GM12878 (cell line): Measurements from ENCODE around the gene ULK4. TPM values are rescaled to one million over a fixed set of nuclear protein-coding genes. Genes with fewer than 3 reads are reported as not detected.

ENCODE experiments used
- ATAC-seq: fragments of 200-7000 bp; cut with Tn5 transposase; 3 replicates; pipeline ENCODE4 v1.9.1; 2020; ENCODE audit warnings: mild to moderate bottlenecking, moderate library complexity
- BruUV-seq: library from RNA; stranded (reverse); fragments of 400-500 nt; replicated peaks from 2 replicates; lab custom pipeline; 2021; lab: Mats Ljungman, UMichigan
- CTCF ChIA-PET: fragments of 300-600 bp; sonication (Branson Sonifier 250); formaldehyde crosslinking; extraction: SDS; loops from one replicate; lab custom pipeline; 2021; ENCODE audit warnings: inconsistent platforms; lab: Yijun Ruan, JAX
- POLR2A ChIA-PET: fragments of 350-600 bp; formaldehyde crosslinking; extraction: SDS; loops from one replicate; lab custom pipeline; 2021; ENCODE audit warnings: inconsistent platforms; lab: Charles Lee
- RAD21 ChIA-PET: fragments of 300-600 bp; sonication (Branson Sonifier 250); formaldehyde crosslinking; loops from one replicate; lab custom pipeline; 2023; ENCODE audit warnings: antibody characterized with exemption; ENCODE audit not compliant: unreplicated experiment; lab: Charles Lee
- SMC1A ChIA-PET: fragments of 300-600 bp; sonication (Branson Sonifier 250); formaldehyde crosslinking; loops from one replicate; lab custom pipeline; 2023; ENCODE audit not compliant: unreplicated experiment, uncharacterized antibody; lab: Charles Lee
- DNase-seq: peaks from one replicate; pipeline ENCODE4 v3.0.0-alpha.2; 2011; ENCODE audit warnings: low read depth, low spot score
- FAIRE-seq: peaks from 3 replicates; lab custom pipeline; 2011; peaks lifted over from hg19 to GRCh38; lab: Jason Lieb, UNC
- H2AFZ ChIP-seq: 2 replicates; pipeline ENCODE4 v1.6.0; 2011; ENCODE audit warnings: low read depth, low read length, control low read depth; ENCODE audit not compliant: control insufficient read depth
- H3K27ac ChIP-seq: 2 replicates; pipeline ENCODE4 v1.5.1; 2011; ENCODE audit warnings: control low read depth; ENCODE audit not compliant: control insufficient read depth, insufficient read depth
- H3K27me3 ChIP-seq, 2 experiments: replicated peaks in 1 of 2; 2 replicates each; pipeline versions ENCODE4 v1.6.0 to v1.6.1; 2011; ENCODE audit warnings: low read length in 1 of 2; ENCODE audit not compliant: control insufficient read depth in 2 of 2, insufficient read depth in 2 of 2
- H3K36me3 ChIP-seq, 2 experiments: 2 replicates each; pipeline ENCODE4 v1.5.1; 2011; ENCODE audit warnings: low read length in 1 of 2; ENCODE audit not compliant: control insufficient read depth in 2 of 2, insufficient read depth in 2 of 2
- H3K4me1 ChIP-seq: 2 replicates; pipeline ENCODE4 v1.6.1; 2011; ENCODE audit warnings: mild to moderate bottlenecking, low read length, moderate library complexity, mixed read lengths; ENCODE audit not compliant: control insufficient read depth, insufficient read depth
- H3K4me2 ChIP-seq: 2 replicates; pipeline ENCODE4 v1.6.0; 2011; ENCODE audit warnings: control low read depth; ENCODE audit not compliant: control insufficient read depth, insufficient read depth
- H3K4me3 ChIP-seq: fragments of 200-600 bp; sonication (generic); 2 replicates; pipeline ENCODE4 v1.5.1; 2016
- H3K79me2 ChIP-seq: 2 replicates; pipeline ENCODE4 v1.6.0; 2011; ENCODE audit warnings: low read length; ENCODE audit not compliant: control insufficient read depth, insufficient read depth
- H3K9ac ChIP-seq: 2 replicates; pipeline ENCODE4 v1.8.0; 2011; ENCODE audit warnings: low read length, control low read depth, mixed read lengths; ENCODE audit not compliant: control insufficient read depth, insufficient read depth
- H3K9me3 ChIP-seq: replicated peaks from 3 replicates; pipeline ENCODE4 v1.5.1; 2011; ENCODE audit warnings: mild to moderate bottlenecking, low read length; ENCODE audit not compliant: control insufficient read depth, insufficient read depth
- H4K20me1 ChIP-seq: 2 replicates; pipeline ENCODE4 v1.6.0; 2011; ENCODE audit not compliant: control insufficient read depth, insufficient read depth
- ATF2 ChIP-seq: IDR thresholded peaks from 2 replicates; pipeline ENCODE4 v1.6.1; 2012; ENCODE audit warnings: low read length, inconsistent platforms
- CREB1 ChIP-seq: IDR thresholded peaks from 2 replicates; pipeline ENCODE4 v1.6.1; 2012; ENCODE audit warnings: low read depth, mild to moderate bottlenecking, inconsistent platforms
- CREM ChIP-seq: IDR thresholded peaks from 2 replicates; pipeline ENCODE4 v1.6.1; 2014; ENCODE audit warnings: antibody characterized with exemption, low read depth
- MEF2A ChIP-seq: IDR thresholded peaks from 2 replicates; pipeline ENCODE4 v1.6.1; 2011; ENCODE audit warnings: low read depth, mild to moderate bottlenecking, low read length, moderate library complexity; ENCODE audit not compliant: insufficient read depth
- MEF2B ChIP-seq: fragments of 450-650 bp; IDR thresholded peaks from 2 replicates; pipeline ENCODE4 v1.6.1; 2018; ENCODE audit warnings: mild to moderate bottlenecking, moderate library complexity; ENCODE audit not compliant: partially characterized antibody, poor library complexity, severe bottlenecking
- RUNX3 ChIP-seq: IDR thresholded peaks from 2 replicates; pipeline ENCODE4 v1.6.1; 2012; ENCODE audit warnings: low read length, inconsistent platforms
- SMAD1 ChIP-seq: fragments of 450-650 bp; IDR thresholded peaks from 2 replicates; pipeline ENCODE4 v1.6.1; 2018; ENCODE audit warnings: mild to moderate bottlenecking, low read depth; ENCODE audit not compliant: partially characterized antibody
- ZNF687 ChIP-seq: fragments of 450-650 bp; IDR thresholded peaks from 2 replicates; pipeline ENCODE4 v1.6.1; 2017; ENCODE audit warnings: mild to moderate bottlenecking, moderate library complexity
- WGBS: methylation state at CpG from one replicate; pipeline ENCODE4 v1.1.6; 2016; ENCODE audit warnings: low lambda C conversion rate; ENCODE audit not compliant: insufficient replicate concordance, insufficient coverage; ENCODE audit errors: missing lambda C conversion rate; 5-methylcytosine and 5-hydroxymethylcytosine counted together
- in situ Hi-C: fragments of 300-500 bp; cut with MboI; formaldehyde crosslinking; loops from 9 replicates; pipeline ENCODE4 v1.14.3; 2018; ENCODE audit warnings: mixed read lengths
- intact Hi-C: fragments of 100-400 bp; cut with micrococcal nuclease; formaldehyde crosslinking; loops from one replicate; pipeline ENCODE4 v1.14.2; 2022; ENCODE audit not compliant: unreplicated experiment
- polyA plus RNA-seq, 11 experiments: library from polyadenylated mRNA; depleted of rRNA in 4 of 11; unstranded in 6 of 11; stranded (reverse) in 5 of 11; fragments of >200 nt; fragmentation: Nextera tagmentation in 4 of 11; fragmentation: Illumina TruSeq in 1 of 11; extraction: Ambion mirVana in 4 of 11; extraction: Trizol in 1 of 11; gene quantifications; 1 replicate in 1 of 11; 2 replicates in 10 of 11; pipeline versions ENCODE4 v1.2.1 to v1.2.3, GENCODE V29; 2011 to 2016; ENCODE audit warnings: inconsistent platforms in 2 of 11, missing spikeins in 2 of 11, low read depth in 1 of 11
- total RNA-seq, 4 experiments: library from RNA; depleted of rRNA in 3 of 4; stranded (reverse); fragments of >200 nt in 3 of 4; fragmentation: Illumina TruSeq in 1 of 4; extraction: Trizol in 1 of 4; gene quantifications; 2 replicates each; pipeline versions ENCODE4 v1.2.1 to v1.2.3, GENCODE V29; 2013 to 2021

ULK4 gene
- total and polyA plus RNA-seq, 10 of the 15 experiments (the other 5 are each of a cell fraction or from before 2014, with no cell fraction given) = 3.5 to 7.6 (median 6.3) TPM

DNA sequence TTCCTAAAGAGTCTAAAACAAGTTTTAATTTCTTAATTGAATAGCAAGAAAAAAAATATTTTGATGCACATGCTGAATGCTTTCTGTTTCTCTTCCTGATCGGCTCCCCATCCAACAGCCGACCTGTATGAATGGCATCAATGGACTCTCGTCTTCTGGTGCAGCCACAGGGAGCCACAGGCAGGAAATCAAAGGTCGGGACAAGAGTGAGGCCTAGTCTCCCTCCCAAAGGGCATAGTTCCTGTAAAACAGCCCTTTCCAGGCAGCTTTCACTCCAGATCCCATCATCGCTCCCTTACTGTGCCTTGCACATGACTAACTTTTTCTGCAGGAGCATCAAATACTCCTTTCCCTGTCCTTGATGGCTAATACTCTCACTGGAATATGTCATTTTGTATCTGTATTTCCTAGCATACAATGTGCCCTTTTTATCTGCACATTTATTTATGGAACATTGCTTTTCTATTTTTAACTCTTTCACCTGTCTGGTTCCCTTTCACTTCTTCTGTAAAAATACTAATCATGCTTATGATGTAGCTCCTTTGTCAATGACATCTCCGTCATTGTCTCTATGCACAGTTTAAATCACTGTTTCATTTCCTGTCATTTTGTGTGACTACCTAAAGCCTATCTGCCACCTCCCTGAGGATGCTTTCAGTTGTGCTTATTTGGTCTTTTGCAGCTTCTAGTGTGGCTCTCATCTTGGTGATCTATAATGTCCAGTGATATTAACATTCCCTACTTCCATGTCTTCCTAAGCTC, 436.4 kb downstream of the ULK4 start:
- Histone ChIP-seq H2AFZ (no peak overlapping the region), H3K9ac (no peak overlapping the region), H3K4me3 (no peak overlapping the region), H3K4me2 (peak overlapping the region; percentile 2; the same call in 1 of the 2 replicates), H3K79me2 (no peaks in the 10 kb centered on the region), H3K27ac (no peak overlapping the region), H3K4me1 (peaks cover 39% of the 10 kb centered on the region), H3K36me3 (no peaks in the 10 kb centered on the region), H4K20me1 (no peaks in the 10 kb centered on the region), H3K27me3 (no peaks in the 10 kb centered on the region), H3K9me3 (no peaks in the 10 kb centered on the region)
- FAIRE-seq (no peak), DNase-seq (no peak), ATAC-seq (peak; percentile 75)
- in situ Hi-C loops = no loop called here
- CTCF ChIA-PET = no interaction called here
- WGBS = 71% methylated on average over 6 of the region's 6 CpGs
- BruUV-seq = no TSS peak
- intact Hi-C loops = no loop called here
- POLR2A ChIA-PET = interaction anchor here (0.6 kb wide), 1 partner anchor 49 kb away, joined by 3 read pairs; no protein-coding TSS in a partner anchor
- peak; percentile 64 for TF ChIP-seq CREM
- no peak for TF ChIP-seq SMAD1
- TF ChIP-seq MEF2A = 0 out of 2 replicates have a peak, but pooled peaks have one; percentile 54
- TF ChIP-seq ATF2 = 0 out of 2 replicates have a peak, but pooled peaks have one; percentile 17
- 0 out of 2 replicates have a peak, but pooled peaks have one; percentile 3 for TF ChIP-seq RUNX3
- TF ChIP-seq ZNF687 = no peak
- TF ChIP-seq CREB1 = peak; percentile 85
- peak; percentile 46 for TF ChIP-seq MEF2B
- SMC1A ChIA-PET = interaction anchor here (1.0 to 2.1 kb wide), 2 partner anchors 10 to 16 kb away, joined by 3 to 6 read pairs; no protein-coding TSS in a partner anchor
- RAD21 ChIA-PET = no interaction called here
